GM12878 (cell line): Measurements from ENCODE around the gene COL4A4.

ENCODE experiments used
- CBX5 ChIP-seq: sonication (generic); IDR thresholded peaks from 2 replicates; pipeline ENCODE4 v1.6.1; 2016; ENCODE audit warnings: low read depth, moderate library complexity, mild to moderate bottlenecking, inconsistent platforms
- CEBPB ChIP-seq, 2 experiments: fragments of 150-350 bp in 1 of 2; IDR thresholded peaks; 2 replicates each; pipeline ENCODE4 v1.6.1; 2012 to 2014; ENCODE audit warnings: low read depth in 2 of 2, low read length in 2 of 2, borderline replicate concordance in 1 of 2, inconsistent platforms in 1 of 2
- CREM ChIP-seq: IDR thresholded peaks from 2 replicates; pipeline ENCODE4 v1.6.1; 2014; ENCODE audit warnings: antibody characterized with exemption, low read depth
- CTCF ChIP-seq, 3 experiments: IDR thresholded peaks in 2 of 3; conservative IDR thresholded peaks in 1 of 3; 2 replicates each; pipeline ENCODE4 v1.5.1; 2011; ENCODE audit warnings: low read depth in 3 of 3, low read length in 3 of 3, mild to moderate bottlenecking in 3 of 3, control low read depth in 2 of 3, moderate library complexity in 2 of 3, inconsistent platforms in 1 of 3, mixed read lengths in 1 of 3; ENCODE audit not compliant: control insufficient read depth in 2 of 3, insufficient read depth in 1 of 3; ENCODE audit errors: extremely low read depth in 1 of 3
- EZH2 ChIP-seq: IDR thresholded peaks from 2 replicates; pipeline ENCODE4 v1.6.1; 2012; ENCODE audit warnings: low read depth, mild to moderate bottlenecking, control low read depth, inconsistent platforms, low read length, borderline replicate concordance; ENCODE audit not compliant: control insufficient read depth
- FOXK2 ChIP-seq: fragments of 450-650 bp; IDR thresholded peaks from 2 replicates; pipeline ENCODE4 v1.6.1; 2017; ENCODE audit warnings: mild to moderate bottlenecking, moderate library complexity
- GABPA ChIP-seq: IDR thresholded peaks from 2 replicates; pipeline ENCODE4 v1.6.1; 2014; ENCODE audit warnings: antibody characterized with exemption, low read depth, mild to moderate bottlenecking, inconsistent platforms
- POLR2A ChIP-seq: IDR thresholded peaks from 2 replicates; pipeline ENCODE4 v1.6.1; 2011; ENCODE audit warnings: low read depth, mild to moderate bottlenecking, low read length
- RAD21 ChIP-seq: IDR thresholded peaks from 2 replicates; pipeline ENCODE4 v1.6.1; 2011; ENCODE audit warnings: mild to moderate bottlenecking, low read depth, low read length, moderate library complexity; ENCODE audit not compliant: insufficient read depth
- SIN3A ChIP-seq: IDR thresholded peaks from 2 replicates; pipeline ENCODE4 v1.6.1; 2012; ENCODE audit warnings: low read depth, low read length, improper control_type of control experiment

- TF ChIP-seq CREM (no peak), CBX5 (no peak), CTCF (IDR thresholded peaks at IDR 0.05 in 2 of 3, conservative IDR thresholded peaks at IDR 0.05 in 1 of 3; ENCODE audit: control insufficient read depth in 2 of 3, extremely low read depth in 1 of 3, insufficient read depth in 1 of 3, low read depth in 3 of 3, low read length in 3 of 3) (no peak), CEBPB (IDR thresholded peaks at IDR 0.05; ENCODE audit: borderline replicate concordance in 1 of 2, low read depth in 2 of 2, low read length in 2 of 2) (no peak), GABPA (no peak), RAD21 (no peak), FOXK2 (no peak), POLR2A (no peak), SIN3A (no peak), EZH2 (no peak)
Measured at GRCh38 chr2:227000123-227000522, 163.9 kb downstream of the COL4A4 start.
